Measurements from ENCODE around the gene PLCL2. TPM values are rescaled to one million over a fixed set of nuclear protein-coding genes. Genes with fewer than 3 reads are reported as not detected.

The PLCL2 gene
- total RNA-seq, 1 donor from 2014 or later, result 1.6 TPM

GRCh38 chr3:16898595-16899395 is 14.0 kb downstream of the PLCL2 start:
- H3K4me3 ChIP-seq (ENCODE audit: low read depth, low read length), result no peak overlapping the region
- no peaks in the 10 kb centered on the region for H3K36me3 ChIP-seq (ENCODE audit: control insufficient read depth, insufficient read depth, low read length)
- FAIRE-seq (no peak), DNase-seq (ENCODE audit: low read depth) (no peak)
- peaks cover 2% of the 10 kb centered on the region for H3K27me3 ChIP-seq (ENCODE audit: control insufficient read depth, insufficient read depth, low read length)
- TF ChIP-seq CTCF (IDR thresholded peaks at IDR 0.05; ENCODE audit: insufficient read depth, low read length, severe bottlenecking), result no peak

GRCh38 chr3:16899919-16900318 is 15.2 kb downstream of the PLCL2 start:
- Histone ChIP-seq H3K4me3 (ENCODE audit: low read depth, low read length) (no peak overlapping the region), H3K36me3 (ENCODE audit: control insufficient read depth, insufficient read depth, low read length) (no peaks in the 10 kb centered on the region), H3K27me3 (ENCODE audit: control insufficient read depth, insufficient read depth, low read length) (peaks cover 2% of the 10 kb centered on the region)
- no peak for TF ChIP-seq CTCF (IDR thresholded peaks at IDR 0.05; ENCODE audit: insufficient read depth, low read length, severe bottlenecking)
- DNase-seq (ENCODE audit: low read depth) (no peak), FAIRE-seq (no peak)

- TF ChIP-seq CTCF (IDR thresholded peaks at IDR 0.05; ENCODE audit: insufficient read depth, low read length, severe bottlenecking), result no peak
- Histone ChIP-seq H3K36me3 (ENCODE audit: control insufficient read depth, insufficient read depth, low read length) (no peaks in the 10 kb centered on the region), H3K4me3 (ENCODE audit: low read depth, low read length) (no peak overlapping the region), H3K27me3 (ENCODE audit: control insufficient read depth, insufficient read depth, low read length) (peaks cover 2% of the 10 kb centered on the region)
- no peak for FAIRE-seq
- no peak for DNase-seq (ENCODE audit: low read depth)
Measured at GRCh38 chr3:16900779-16901440, 16.2 kb downstream of the PLCL2 start.

GRCh38 chr3:16904423-16905417 is 20.0 kb downstream of the PLCL2 start:
- no peak for TF ChIP-seq CTCF (IDR thresholded peaks at IDR 0.05; ENCODE audit: insufficient read depth, low read length, severe bottlenecking)
- peaks cover 2% of the 10 kb centered on the region for H3K27me3 ChIP-seq (ENCODE audit: control insufficient read depth, insufficient read depth, low read length)
- DNase-seq (ENCODE audit: low read depth), result no peak
- no peak for FAIRE-seq
- no peak overlapping the region for H3K4me3 ChIP-seq (ENCODE audit: low read depth, low read length)
- H3K36me3 ChIP-seq (ENCODE audit: control insufficient read depth, insufficient read depth, low read length), result no peaks in the 10 kb centered on the region

GRCh38 chr3:16905704-16906103 is 20.9 kb downstream of the PLCL2 start:
- no peak for TF ChIP-seq CTCF (IDR thresholded peaks at IDR 0.05; ENCODE audit: insufficient read depth, low read length, severe bottlenecking)
- no peaks in the 10 kb centered on the region for H3K36me3 ChIP-seq (ENCODE audit: control insufficient read depth, insufficient read depth, low read length)
- H3K4me3 ChIP-seq (ENCODE audit: low read depth, low read length), result no peak overlapping the region
- no peak for DNase-seq (ENCODE audit: low read depth)
- peaks cover 2% of the 10 kb centered on the region for H3K27me3 ChIP-seq (ENCODE audit: control insufficient read depth, insufficient read depth, low read length)
- FAIRE-seq, result no peak

Data from bronchial epithelial cell (primary cell).